Transverse colon (tissue), 4 donors: ENCODE measurements around the gene THTPA. TPM values are rescaled to one million over a fixed set of nuclear protein-coding genes. Genes with fewer than 3 reads are reported as not detected.

Experiments used
- DNase-seq: peaks from one replicate; pipeline ENCODE4 v3.0.0-alpha.2; 2019
- H3K27ac ChIP-seq, 4 donors: fragments of 200-600 bp; sonication (generic); 2 replicates each; pipeline ENCODE4 v1.5.1; 2016 to 2018; ENCODE audit warnings: inconsistent platforms in 4 of 4
- H3K27me3 ChIP-seq: fragments of 200-600 bp; sonication (generic); 2 replicates; pipeline ENCODE4 v1.5.1; 2017; ENCODE audit warnings: inconsistent platforms
- H3K36me3 ChIP-seq, 4 donors: fragments of 200-600 bp; sonication (generic); 2 replicates each; pipeline ENCODE4 v1.5.1; 2017 to 2019; ENCODE audit warnings: inconsistent platforms in 4 of 4
- H3K4me1 ChIP-seq, 4 donors: fragments of 200-600 bp; sonication (generic); 2 replicates each; pipeline ENCODE4 v1.5.1; 2017 to 2020; ENCODE audit warnings: inconsistent platforms in 4 of 4
- H3K4me3 ChIP-seq, 4 donors: fragments of 200-600 bp; sonication (generic); 1 replicate in 1 of 4; 2 replicates in 3 of 4; pipeline versions ENCODE4 v1.5.1 to v1.6.1; 2017 to 2019; ENCODE audit warnings: inconsistent platforms in 4 of 4
- H3K9me3 ChIP-seq, 2 donors: fragments of 200-600 bp; sonication (generic); 2 replicates each; pipeline ENCODE4 v1.5.1; 2017 to 2019; ENCODE audit warnings: inconsistent platforms in 2 of 2
- CTCF ChIP-seq, 5 experiments: fragments of 200-600 bp in 3 of 5; fragments of 450-650 bp in 2 of 5; sonication (generic) in 3 of 5; IDR thresholded peaks; 1 replicate in 2 of 5; 2 replicates in 3 of 5; pipeline ENCODE4 v1.5.1; 2016 to 2017; ENCODE audit warnings: antibody characterized with exemption in 5 of 5, inconsistent platforms in 3 of 5, mild to moderate bottlenecking in 2 of 5, moderate library complexity in 1 of 5
- EP300 ChIP-seq: sonication (generic); formaldehyde crosslinking; IDR thresholded peaks from one replicate; pipeline ENCODE4 v1.6.1; 2017; ENCODE audit warnings: antibody characterized with exemption, low read depth
- POLR2A ChIP-seq: fragments of 450-650 bp; IDR thresholded peaks from one replicate; pipeline ENCODE4 v1.6.1; 2016; ENCODE audit warnings: antibody characterized with exemption, mild to moderate bottlenecking, moderate library complexity
- POLR2AphosphoS5 ChIP-seq, 3 donors: sonication (generic); formaldehyde crosslinking; IDR thresholded peaks; one replicate each; pipeline ENCODE4 v1.6.1; 2016; ENCODE audit warnings: antibody characterized with exemption in 3 of 3
- WGBS, 2 donors: methylation state at CpG; one replicate each; pipeline ENCODE4 v1.1.5; 2018; ENCODE audit warnings: low coverage in 1 of 2; 5-methylcytosine and 5-hydroxymethylcytosine counted together
- in situ Hi-C, 4 donors: fragments of 200-750 bp; cut with MboI; loops; one replicate each; pipeline versions ENCODE4 v1.15.0 to v1.15.1; 2017; ENCODE audit warnings: low sequenced_read_pairs in 3 of 4, low pct_ligation_motif_present in 1 of 4, low pct_unique_long_range_greater_than_20kb in 1 of 4
- intact Hi-C: fragments of 100-400 bp; cut with DNase I; formaldehyde crosslinking; loops from one replicate; pipeline ENCODE4 v1.15.1; 2023; ENCODE audit warnings: low total_unique reads
- total RNA-seq, 4 donors: library from RNA; depleted of rRNA; stranded (reverse); fragments of >200 nt; gene quantifications; one replicate each; pipeline ENCODE4 v1.1.0, GENCODE V29; 2016

THTPA gene
- total RNA-seq, 4 donors from 2014 or later: 6.8 to 34.0 (median 26.0) TPM

- no peak for DNase-seq
- intact Hi-C loops (no loop called here), in situ Hi-C loops (loop anchor here (5.0 to 25.0 kb wide), 4 partner anchors 75 to 223 kb away; no protein-coding TSS in a partner anchor)
- WGBS, 2 donors: 83 to 92% methylated on average over 2 to 3 of the region's 3 CpGs
- Histone ChIP-seq H3K27me3 (no peaks in the 10 kb centered on the region), H3K9me3 (no peaks in the 10 kb centered on the region), H3K4me3 (no peak overlapping the region), H3K27ac (no peak overlapping the region), H3K36me3 (peaks cover 0 to 11% (median 0%) of the 10 kb centered on the region in 4 donors), H3K4me1 (peaks cover 12 to 26% (median 16%) of the 10 kb centered on the region in 4 donors)
- TF ChIP-seq POLR2A: no peak
- TF ChIP-seq POLR2AphosphoS5 (IDR thresholded peaks at IDR 0.05): no peak
- no peak for TF ChIP-seq CTCF (IDR thresholded peaks at IDR 0.05)
- no peak for TF ChIP-seq EP300
Measured at GRCh38 chr14:23559926-23560520, 4.0 kb downstream of the THTPA start.

- Histone ChIP-seq H3K4me3 (no peak overlapping the region), H3K27ac (no peak overlapping the region), H3K36me3 (peaks cover 0 to 11% (median 0%) of the 10 kb centered on the region in 4 donors), H3K4me1 (peaks cover 10 to 20% (median 12%) of the 10 kb centered on the region in 4 donors), H3K9me3 (no peaks in the 10 kb centered on the region), H3K27me3 (no peaks in the 10 kb centered on the region)
- TF ChIP-seq CTCF (IDR thresholded peaks at IDR 0.05) (no peak), EP300 (no peak), POLR2AphosphoS5 (IDR thresholded peaks at IDR 0.05) (no peak), POLR2A (no peak)
- intact Hi-C loops: no loop called here
- in situ Hi-C loops: loop anchor here in 3 of 4 donors (5.0 to 25.0 kb wide), 3 partner anchors 76 to 224 kb away; no protein-coding TSS in a partner anchor
- WGBS, 2 donors: 80 to 91% methylated on average over 2 of the region's 2 CpGs
- DNase-seq: no peak
Measured at GRCh38 chr14:23561259-23561658, 5.2 kb downstream of the THTPA start.

GRCh38 chr14:23561873-23562821 is 6.1 kb downstream of the THTPA start:
- DNase-seq: no peak
- Histone ChIP-seq H3K27ac (no peak overlapping the region), H3K4me1 (peaks cover 5 to 20% (median 10%) of the 10 kb centered on the region in 4 donors), H3K27me3 (no peaks in the 10 kb centered on the region), H3K9me3 (no peaks in the 10 kb centered on the region), H3K36me3 (peaks cover 0 to 11% (median 0%) of the 10 kb centered on the region in 4 donors), H3K4me3 (no peak overlapping the region)
- in situ Hi-C loops (loop anchor here in 3 of 4 donors (5.0 to 25.0 kb wide), 3 partner anchors 77 to 225 kb away; no protein-coding TSS in a partner anchor), intact Hi-C loops (loop anchor here (2.0 kb wide), 1 partner anchor 83 kb away; no protein-coding TSS in a partner anchor)
- 66% methylated on average over 15 of the region's 15 CpGs; no CpG with 5 or more reads in 1 of the 2 donors for WGBS, 2 donors
- TF ChIP-seq POLR2A (no peak), POLR2AphosphoS5 (IDR thresholded peaks at IDR 0.05) (no peak), EP300 (no peak), CTCF (IDR thresholded peaks at IDR 0.05) (no peak)
